Renal pelvis (tissue), 4 donors: ENCODE measurements around the gene EFNA1. TPM values are rescaled to one million over a fixed set of nuclear protein-coding genes. Genes with fewer than 3 reads are reported as not detected.
"Not testable (repeated sequence)": the region's sequence is repeated elsewhere in the genome, so short reads cannot be mapped to it uniquely, and the experiment has no call there.

Experiments used
- DNase-seq: peaks from one replicate; pipeline ENCODE4 v3.0.0-alpha.2; 2013
- polyA plus RNA-seq, 3 donors: library from polyadenylated mRNA; unstranded; fragments of 120-200 nt; gene quantifications; one replicate each; pipeline ENCODE4 v1.2.1, GENCODE V29; 2013; ENCODE audit not compliant: insufficient read length in 3 of 3

Gene EFNA1
- polyA plus RNA-seq, 3 donors: 66.7 to 79.3 (median 73.3) TPM

GRCh38 chr1:155137154-155137949 is 9.7 kb downstream of the EFNA1 start:
- no peak for DNase-seq

- peak; percentile 87 for DNase-seq
Measured at GRCh38 chr1:155139895-155140629, 12.4 kb downstream of the EFNA1 start, which contains the start of gene DPM3. Gene DPM3, minus strand, starts transcription at chr1:155140531. Its CDS starts 291 bp downstream, at chr1:155140240.

DNA sequence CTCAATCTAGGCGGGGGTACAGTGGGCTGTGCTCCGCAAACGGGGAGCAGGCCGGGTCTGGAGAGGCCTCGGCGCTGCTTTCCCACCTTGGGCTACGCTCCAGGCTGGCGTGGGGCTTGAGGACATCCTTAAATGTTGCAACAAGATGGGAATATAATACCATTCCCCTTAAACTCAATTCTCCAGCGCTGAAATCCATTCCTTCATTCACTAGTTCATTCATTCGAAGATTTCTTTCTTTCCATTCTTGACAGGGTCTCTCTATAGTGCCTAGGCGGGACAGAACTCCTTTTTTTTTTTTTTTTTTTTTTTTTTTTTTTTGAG is 12.9 kb downstream of the EFNA1 start:
- no peak for DNase-seq

DNA sequence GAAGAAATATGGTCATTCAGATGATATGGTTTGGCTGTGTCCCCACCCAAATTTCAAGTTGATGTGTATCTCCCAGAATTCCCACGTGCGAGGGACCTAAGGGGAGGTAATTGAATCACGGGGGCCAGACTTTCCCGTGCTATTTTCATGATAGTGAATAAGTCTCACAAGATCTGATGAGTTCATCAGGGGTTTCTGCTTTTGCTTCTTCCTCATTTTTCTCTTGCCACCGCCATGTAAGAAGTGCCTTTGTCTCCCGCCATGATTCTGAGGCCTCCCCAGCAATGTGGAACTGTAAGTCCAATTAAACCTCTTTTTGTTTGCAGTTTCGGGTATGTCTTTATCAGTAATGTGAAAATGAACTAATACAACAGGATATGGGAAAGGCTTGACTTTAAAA is 14.1 kb downstream of the EFNA1 start:
- no peak for DNase-seq

GRCh38 chr1:155145491-155145890 is 17.8 kb downstream of the EFNA1 start:
- no peak for DNase-seq

- DNase-seq: not testable (repeated sequence)
Measured at GRCh38 chr1:155155996-155156643, 28.4 kb downstream of the EFNA1 start.

DNA sequence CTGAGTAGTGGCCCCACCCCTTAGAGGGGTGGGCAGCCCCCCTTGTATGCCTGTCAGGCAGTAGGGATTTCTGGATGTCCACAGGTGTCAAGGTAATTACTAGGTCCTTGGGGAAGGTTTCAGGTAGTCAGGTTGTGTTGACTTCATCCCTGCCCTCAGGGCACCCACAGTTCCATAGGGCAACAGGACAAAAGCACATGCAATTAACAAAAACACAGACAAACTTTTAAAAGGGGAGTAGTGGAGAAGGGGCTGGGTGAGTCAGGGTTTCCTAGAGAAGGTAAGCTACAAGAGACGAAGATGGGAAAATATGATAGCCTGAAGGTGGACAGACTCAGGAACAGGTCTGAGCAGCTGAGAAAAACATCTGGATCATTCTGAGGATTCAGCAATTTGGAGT is 31.3 kb downstream of the EFNA1 start:
- no peak for DNase-seq

GRCh38 chr1:155160128-155160527 is 32.5 kb downstream of the EFNA1 start:
- DNase-seq: no peak

DNA sequence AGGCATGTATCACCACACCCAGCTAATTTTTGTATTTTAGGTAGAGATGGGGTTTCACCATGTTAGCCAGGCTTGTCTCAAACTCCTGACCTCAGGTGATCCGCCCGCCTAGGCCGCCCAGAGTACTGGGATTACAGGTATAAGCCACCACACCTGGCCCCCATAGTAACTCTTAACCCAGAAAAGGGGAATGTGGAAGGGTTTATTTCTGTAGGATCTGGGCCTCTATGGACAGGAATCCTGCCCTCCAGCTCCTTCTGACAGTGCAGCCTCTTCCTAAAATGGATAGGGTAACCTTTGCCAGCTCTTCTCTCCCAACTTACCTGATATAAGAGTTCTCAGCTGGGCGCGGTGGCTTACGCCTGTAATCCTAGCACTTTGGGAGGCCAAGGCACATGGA is 35.0 kb downstream of the EFNA1 start:
- DNase-seq: not testable (repeated sequence)

GRCh38 chr1:155163785-155164184 is 36.1 kb downstream of the EFNA1 start:
- not testable (repeated sequence) for DNase-seq

DNA sequence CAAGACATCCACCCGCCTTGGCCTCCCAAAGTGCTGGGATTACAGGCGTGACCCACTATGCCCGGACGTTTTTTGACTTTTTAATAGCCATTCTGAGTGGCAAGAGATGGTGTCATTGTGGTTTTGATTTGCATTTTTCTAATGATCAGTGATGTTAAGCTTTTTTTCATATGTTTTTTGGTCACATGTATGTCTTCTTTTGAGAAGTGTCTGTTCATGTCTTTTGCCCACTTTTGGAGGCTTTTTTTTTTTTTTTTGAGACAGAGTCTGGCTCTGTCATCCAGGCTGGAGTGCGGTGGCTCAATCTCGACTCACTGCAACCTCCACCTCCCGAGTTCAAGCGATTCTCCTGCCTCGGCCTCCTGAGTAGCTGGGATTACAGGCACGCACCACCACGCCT is 36.9 kb downstream of the EFNA1 start:
- not testable (repeated sequence) for DNase-seq

- peak; percentile 37 for DNase-seq
Measured at GRCh38 chr1:155166051-155166470, 38.4 kb downstream of the EFNA1 start.

DNA sequence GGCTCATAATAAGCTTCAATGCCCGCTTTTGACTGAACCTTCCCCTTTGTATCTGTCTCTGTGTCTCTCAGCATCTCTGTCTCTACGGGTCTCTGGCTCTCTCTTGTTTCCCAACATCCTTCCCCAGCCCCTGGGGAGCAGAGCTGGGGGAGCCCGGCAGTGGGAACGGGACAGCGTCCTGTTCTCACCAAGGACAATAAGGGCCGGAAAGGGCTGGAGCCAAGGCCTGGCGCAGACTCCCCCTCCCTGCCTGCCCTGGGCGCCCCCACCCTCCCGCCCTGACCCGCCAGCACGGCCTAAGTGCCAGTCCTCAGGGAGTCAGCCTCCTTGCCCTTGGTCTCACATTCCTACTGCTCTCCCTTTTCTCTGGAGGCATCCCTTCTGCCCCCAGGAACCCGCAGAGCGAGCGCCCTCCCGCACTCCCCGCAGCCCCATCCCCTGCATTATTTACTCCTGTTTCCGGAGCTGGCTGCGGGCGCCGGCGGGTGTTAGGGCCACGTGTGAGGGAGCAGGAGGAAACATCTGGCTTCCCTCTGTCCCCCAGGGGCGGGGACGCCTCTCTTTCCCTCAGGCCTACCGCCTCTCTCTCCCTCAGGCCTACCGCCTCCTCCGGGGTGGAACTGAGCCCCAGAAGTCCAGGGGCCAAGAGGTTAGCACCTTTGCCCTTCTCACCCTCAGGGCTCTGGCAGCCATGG is 38.9 kb downstream of the EFNA1 start:
- peak; percentile 58 for DNase-seq

- peak; percentile 84 for DNase-seq
Measured at GRCh38 chr1:155167166-155168104, 39.8 kb downstream of the EFNA1 start.

DNA sequence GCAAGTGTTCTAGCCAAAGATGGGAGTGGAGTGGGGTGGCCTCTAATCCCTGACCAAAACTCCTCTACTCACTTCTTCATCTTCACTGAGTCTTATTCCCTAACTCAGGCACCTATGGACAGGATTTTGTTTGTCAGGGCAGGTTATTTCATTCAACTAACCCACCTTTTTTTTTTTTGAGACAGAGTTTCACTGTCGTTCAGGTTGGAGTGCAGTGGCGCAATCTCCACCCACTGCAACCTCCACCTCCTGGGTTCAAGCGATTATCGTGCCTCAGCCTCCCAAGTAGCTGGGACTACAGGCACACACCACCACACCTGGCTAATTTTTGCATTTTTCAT is 40.4 kb downstream of the EFNA1 start:
- DNase-seq: not testable (repeated sequence)

- no peak for DNase-seq
Measured at GRCh38 chr1:155168456-155169210, 41.0 kb downstream of the EFNA1 start.

DNA sequence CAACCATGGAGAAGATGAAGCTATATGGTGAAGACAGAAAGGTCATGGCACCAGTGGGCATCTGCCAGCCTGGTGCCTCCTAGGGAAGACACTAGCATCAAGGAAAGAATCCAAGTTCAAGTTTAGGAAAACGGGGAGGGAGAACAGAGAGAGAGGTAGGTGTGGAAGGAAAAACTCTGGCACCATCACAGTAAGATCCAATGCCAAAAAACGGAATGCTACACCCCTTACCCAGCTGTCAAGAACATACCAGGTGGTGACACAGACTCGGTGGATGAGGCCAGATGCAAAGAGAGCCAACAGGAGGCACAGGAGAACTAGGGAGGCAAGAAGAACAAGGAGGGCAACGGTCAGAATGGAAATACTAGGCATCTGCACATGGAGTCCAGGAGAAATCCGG is 41.9 kb downstream of the EFNA1 start:
- DNase-seq: no peak

- no peak for DNase-seq
Measured at GRCh38 chr1:155170101-155170785, 42.6 kb downstream of the EFNA1 start.

DNA sequence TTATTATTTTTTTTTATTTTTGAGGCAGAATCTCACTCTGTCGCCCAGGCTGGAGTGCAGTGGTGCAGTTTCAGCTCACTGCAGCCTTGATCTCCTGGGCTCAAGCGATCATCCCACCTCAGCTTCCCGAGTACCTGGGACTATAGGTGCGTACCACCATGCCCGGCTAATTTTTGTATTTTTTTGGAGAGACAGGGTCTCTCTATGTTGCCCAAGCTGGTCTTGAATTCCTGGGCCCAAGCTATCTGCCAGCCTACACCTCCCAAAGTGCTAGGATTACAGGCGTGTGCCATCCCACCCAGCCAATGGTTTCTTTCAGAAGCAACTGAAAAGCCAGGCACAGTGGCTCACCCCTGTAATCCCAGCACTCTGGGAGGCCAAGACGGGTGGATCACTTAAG is 43.1 kb downstream of the EFNA1 start:
- no peak for DNase-seq
